Measurements from ENCODE around the gene OTUD7B. TPM values are rescaled to one million over a fixed set of nuclear protein-coding genes. Genes with fewer than 3 reads are reported as not detected.

The OTUD7B gene
- total RNA-seq, 1 experiment from 2014 or later, result 14.2 TPM

DNA sequence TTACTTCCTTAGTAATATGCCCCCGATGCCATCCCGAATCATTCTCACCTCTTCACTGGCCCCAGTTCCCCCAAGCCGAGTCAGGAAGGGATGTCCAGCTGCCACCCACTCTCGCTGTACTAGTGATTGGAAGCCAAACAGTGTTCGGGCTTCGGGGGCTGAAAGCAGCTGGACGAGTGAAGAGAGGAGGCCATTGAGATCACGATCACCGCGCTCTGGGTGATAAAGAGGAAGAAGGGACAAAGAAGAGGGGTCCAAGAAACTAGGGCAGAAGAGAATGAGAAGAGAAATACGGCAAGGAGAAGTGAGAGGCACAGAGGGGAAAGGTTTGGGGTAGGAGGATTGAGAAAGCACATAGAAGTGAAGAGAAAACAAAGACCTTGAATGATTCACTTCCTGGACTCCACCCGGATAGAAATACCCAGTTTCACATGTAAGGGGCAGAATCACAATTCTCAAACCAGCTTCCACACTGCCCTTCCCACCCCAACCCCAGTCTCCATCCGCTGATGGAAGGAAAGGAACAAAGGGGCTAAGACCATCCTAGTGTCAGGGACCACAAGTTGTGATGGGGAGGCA, 79.2 kb downstream of the OTUD7B start:
- H3K27me3 ChIP-seq (replicated peaks), result no peaks in the 10 kb centered on the region
- peaks cover 37% of the 10 kb centered on the region for H3K36me3 ChIP-seq
- H3K27ac ChIP-seq, result peak overlapping the region; percentile 29; the same call in 1 of the 2 replicates
- no peak for DNase-seq (ENCODE audit: low read depth in 1 of 2, low spot score in 2 of 2)
- no peaks in the 10 kb centered on the region for H3K9me3 ChIP-seq (replicated peaks)
- no peak overlapping the region for H3K4me3 ChIP-seq
- peaks cover 28% of the 10 kb centered on the region for H3K4me1 ChIP-seq (replicated peaks)

DNA sequence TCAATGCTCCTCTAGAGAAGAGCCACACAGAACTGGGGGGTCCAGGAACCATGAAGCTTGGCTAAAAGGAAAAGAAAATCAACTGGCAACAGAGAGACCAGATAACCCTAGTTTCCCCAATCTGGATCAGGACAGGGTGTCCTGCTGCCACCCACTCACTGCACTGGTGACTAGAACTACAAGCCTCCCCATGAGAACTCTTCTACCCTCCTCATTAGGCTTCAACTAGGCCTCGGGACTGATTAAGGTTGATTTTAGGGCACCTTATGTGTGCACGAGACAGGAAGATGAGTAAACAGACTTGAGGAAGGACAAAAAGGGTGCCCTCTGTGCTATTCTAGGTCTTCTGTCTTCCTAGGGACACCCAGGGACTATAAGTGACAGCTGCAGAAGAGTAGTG, 80.7 kb downstream of the OTUD7B start:
- Histone ChIP-seq H3K27ac (no peak overlapping the region), H3K27me3 (replicated peaks) (no peaks in the 10 kb centered on the region), H3K4me3 (no peak overlapping the region), H3K36me3 (peaks cover 52% of the 10 kb centered on the region), H3K4me1 (replicated peaks) (peaks cover 27% of the 10 kb centered on the region), H3K9me3 (replicated peaks) (no peaks in the 10 kb centered on the region)
- no peak for DNase-seq (ENCODE audit: low read depth in 1 of 2, low spot score in 2 of 2)

DNA sequence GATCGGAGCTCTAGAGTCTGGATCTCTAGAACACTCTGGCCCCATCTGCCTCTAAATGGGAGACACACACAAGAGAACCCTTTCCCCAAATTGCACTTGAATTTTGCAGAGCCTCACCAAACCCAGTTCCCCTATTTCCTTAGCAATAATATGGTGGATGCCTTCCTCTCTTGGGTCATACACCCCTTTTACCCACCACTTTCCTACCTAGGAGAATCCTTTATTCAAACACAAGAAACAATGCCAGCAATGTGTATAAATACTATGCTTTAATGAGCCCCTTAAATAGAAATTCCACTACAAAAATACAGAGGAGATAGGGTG, 82.2 kb downstream of the OTUD7B start:
- Histone ChIP-seq H3K36me3 (peaks cover 62% of the 10 kb centered on the region), H3K9me3 (replicated peaks) (no peaks in the 10 kb centered on the region)
- DNase-seq (ENCODE audit: low read depth in 1 of 2, low spot score in 2 of 2), result no peak

DNA sequence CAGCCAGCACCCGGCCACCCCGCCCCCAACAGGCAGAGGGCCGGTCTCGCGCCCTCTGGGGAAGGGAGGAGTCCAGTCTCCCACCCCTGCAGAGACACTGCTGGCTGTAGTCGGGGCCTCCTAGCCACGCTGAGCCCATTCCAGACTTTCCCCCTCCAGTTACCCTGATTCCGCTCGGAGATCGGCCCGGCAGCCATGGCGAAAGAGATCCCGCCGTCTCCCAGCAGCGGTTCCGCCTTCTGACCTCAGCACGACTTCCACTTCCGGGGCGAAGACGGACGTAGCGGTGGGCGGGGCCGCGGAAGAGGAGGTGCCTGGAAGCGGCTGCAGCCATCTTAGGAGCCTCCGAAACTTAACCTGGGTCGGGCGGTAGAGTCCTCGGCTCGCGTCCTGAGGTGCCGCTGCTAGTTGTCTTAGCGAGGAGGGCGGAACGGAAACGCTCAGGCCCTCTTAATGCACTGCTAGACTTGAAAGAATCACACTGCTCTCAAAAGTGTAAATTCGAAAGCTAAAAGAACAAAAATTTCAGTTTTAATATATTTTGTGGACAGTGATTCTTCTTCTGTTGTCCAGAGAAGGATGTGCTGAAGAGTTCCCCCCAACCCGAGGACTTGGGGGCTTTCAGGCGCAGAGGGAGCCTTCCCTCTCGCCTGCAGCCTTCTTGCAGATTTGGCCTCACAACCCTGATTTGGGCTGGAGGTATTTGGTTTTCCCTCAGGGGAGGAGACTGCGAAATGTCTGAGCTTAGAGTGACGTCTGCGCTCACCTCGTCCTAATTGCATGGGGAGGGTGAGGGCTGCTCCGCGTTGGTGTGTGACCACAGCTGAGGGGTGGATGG, 82.7 kb downstream of the OTUD7B start, which contains the start of gene SF3B4:
TSS of gene SF3B4 (minus strand) at position 241 of the 838 bp plus-strand sequence. CDS start at position 197, 44 bp downstream.
- Histone ChIP-seq H3K27me3 (replicated peaks) (no peaks in the 10 kb centered on the region), H3K4me3 (peak within 1 kb of the TSS; percentile 71), H3K36me3 (peaks cover 65% of the 10 kb centered on the region), H3K27ac (peak within 1 kb of the TSS; percentile 39), H3K9me3 (replicated peaks) (no peaks in the 10 kb centered on the region), H3K4me1 (replicated peaks) (peaks cover 27% of the 10 kb centered on the region)
- DNase-seq (ENCODE audit: low read depth in 1 of 2, low spot score in 2 of 2), result peak; percentile 90 to 95

More for the DNA sequence above, 82.2 kb downstream of the OTUD7B start:
- peak overlapping the region; percentile 71 for H3K4me3 ChIP-seq
- peak overlapping the region; percentile 39; the same call in 1 of the 2 replicates for H3K27ac ChIP-seq
- H3K4me1 ChIP-seq (replicated peaks), result peaks cover 27% of the 10 kb centered on the region
- H3K27me3 ChIP-seq (replicated peaks), result no peaks in the 10 kb centered on the region

DNA sequence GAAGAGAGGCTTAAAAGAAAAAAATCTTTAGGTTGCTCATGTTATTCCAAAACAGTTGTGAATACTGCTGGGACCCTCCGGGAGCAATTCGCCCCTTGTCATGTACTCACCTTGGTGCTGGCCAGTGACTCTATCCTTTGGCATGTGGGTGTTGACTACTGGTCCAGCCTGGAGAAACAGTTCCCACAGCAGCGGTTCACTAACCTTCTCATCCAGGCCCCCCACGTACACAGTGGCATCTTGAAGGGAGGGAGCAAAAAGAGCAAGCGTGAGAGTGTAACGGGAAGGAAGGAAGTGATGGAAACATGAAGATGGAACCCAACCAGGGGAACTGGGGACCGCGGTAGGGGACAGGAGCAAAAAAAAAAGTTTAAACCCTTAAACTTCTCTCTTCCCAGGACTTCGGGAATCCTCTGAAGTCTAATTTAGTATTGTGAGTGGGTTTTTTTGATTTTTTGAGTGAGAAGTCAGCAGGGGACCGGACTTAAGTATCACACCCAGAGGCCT, 83.4 kb downstream of the OTUD7B start:
- no peaks in the 10 kb centered on the region for H3K27me3 ChIP-seq (replicated peaks)
- H3K36me3 ChIP-seq, result peaks cover 65% of the 10 kb centered on the region
- H3K4me1 ChIP-seq (replicated peaks), result peaks cover 27% of the 10 kb centered on the region
- peak overlapping the region; percentile 71 for H3K4me3 ChIP-seq
- no peaks in the 10 kb centered on the region for H3K9me3 ChIP-seq (replicated peaks)
- H3K27ac ChIP-seq, result peak overlapping the region; percentile 39
- no peak for DNase-seq (ENCODE audit: low read depth in 1 of 2, low spot score in 2 of 2)

DNA sequence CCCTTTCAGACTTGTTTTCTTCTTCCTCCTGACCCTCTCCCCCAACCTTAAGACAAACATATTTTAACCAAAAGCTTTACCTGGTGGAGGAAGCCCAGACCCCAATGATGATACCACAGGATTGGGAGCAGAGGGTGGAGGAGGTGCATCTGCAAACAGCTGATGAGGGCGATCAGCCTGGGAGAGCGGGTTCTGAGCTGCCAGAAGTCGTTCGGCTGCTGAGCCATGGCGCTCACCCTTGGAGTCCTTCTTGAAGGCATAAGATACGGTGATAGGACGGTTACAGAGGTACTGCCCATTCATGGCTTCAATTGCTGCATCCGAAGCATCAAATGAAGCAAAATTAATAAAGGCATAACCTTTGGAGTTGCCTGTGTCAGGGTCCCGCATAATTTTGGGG, 84.2 kb downstream of the OTUD7B start:
- Histone ChIP-seq H3K4me1 (replicated peaks) (peaks cover 22% of the 10 kb centered on the region), H3K27ac (no peak overlapping the region), H3K4me3 (no peak overlapping the region), H3K36me3 (peaks cover 67% of the 10 kb centered on the region), H3K9me3 (replicated peaks) (no peaks in the 10 kb centered on the region), H3K27me3 (replicated peaks) (no peaks in the 10 kb centered on the region)
- no peak for DNase-seq (ENCODE audit: low read depth in 1 of 2, low spot score in 2 of 2)

DNA sequence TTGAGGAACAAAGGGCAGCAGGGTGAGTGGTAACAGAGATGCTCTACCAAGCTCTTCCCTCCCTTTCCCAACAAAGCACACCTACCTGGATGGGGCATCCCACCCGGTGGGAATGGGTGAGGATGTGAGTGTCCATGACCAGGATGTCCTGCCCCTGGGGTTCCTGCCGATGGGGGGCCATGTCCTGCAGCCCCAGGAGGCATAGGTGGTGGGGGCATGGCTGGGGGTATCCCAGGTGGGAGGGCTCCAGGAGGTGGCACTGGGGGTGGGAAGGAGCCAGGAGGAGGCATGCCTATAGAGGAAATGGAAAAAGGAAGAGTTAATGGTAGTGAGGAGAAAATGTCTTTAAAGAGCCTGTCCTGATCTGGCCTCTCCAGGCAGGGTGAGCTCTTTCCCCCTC, 84.8 kb downstream of the OTUD7B start:
- Histone ChIP-seq H3K4me3 (no peak overlapping the region), H3K27me3 (replicated peaks) (no peaks in the 10 kb centered on the region)

DNA sequence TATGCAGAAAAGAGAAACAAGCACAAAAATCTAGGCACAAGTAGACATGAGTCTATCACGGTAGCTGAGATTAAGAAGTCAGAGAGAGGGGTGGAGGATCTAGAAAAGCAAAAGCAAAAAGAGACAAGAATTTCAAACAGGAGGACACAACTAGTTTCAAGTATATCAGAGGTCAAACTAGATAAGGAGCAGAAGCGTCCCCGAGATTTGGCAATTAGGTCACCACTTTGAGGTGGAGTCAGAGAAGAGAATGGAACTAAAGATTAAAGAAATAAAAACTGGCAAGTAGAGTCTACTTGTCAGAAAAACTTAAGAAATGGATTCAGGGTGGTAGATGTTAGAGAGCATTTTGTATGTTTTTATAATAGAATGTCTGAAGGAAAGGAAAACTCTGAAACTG, 85.2 kb downstream of the OTUD7B start:
- DNase-seq (ENCODE audit: low read depth in 1 of 2, low spot score in 2 of 2), result no peak
- Histone ChIP-seq H3K4me3 (no peak overlapping the region), H3K4me1 (replicated peaks) (peaks cover 17% of the 10 kb centered on the region), H3K9me3 (replicated peaks) (no peaks in the 10 kb centered on the region), H3K27me3 (replicated peaks) (no peaks in the 10 kb centered on the region), H3K27ac (no peak overlapping the region), H3K36me3 (peaks cover 67% of the 10 kb centered on the region)

More for the DNA sequence above, 84.8 kb downstream of the OTUD7B start:
- DNase-seq (ENCODE audit: low read depth in 1 of 2, low spot score in 2 of 2), result no peak
- Histone ChIP-seq H3K9me3 (replicated peaks) (no peaks in the 10 kb centered on the region), H3K27ac (no peak overlapping the region), H3K36me3 (peaks cover 67% of the 10 kb centered on the region), H3K4me1 (replicated peaks) (peaks cover 17% of the 10 kb centered on the region)

DNA sequence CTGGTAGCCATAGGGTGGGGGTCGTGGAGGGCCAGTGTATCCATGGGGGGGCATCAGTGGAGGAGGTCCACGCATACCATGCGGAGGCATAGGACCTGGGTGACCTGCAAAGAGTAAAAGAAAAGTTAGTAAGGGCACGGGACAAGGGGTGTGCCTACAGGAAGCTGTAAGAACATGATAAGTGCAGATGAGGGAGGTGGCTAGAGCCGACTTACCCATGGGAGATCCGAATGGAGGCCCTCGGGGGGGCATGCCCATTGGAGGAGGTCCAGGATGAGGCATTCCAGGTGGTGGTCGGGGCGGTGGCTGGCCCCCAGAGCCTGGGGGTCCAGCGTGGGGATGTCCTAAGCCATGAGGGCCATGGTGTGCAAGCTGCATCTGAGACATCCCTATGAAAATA, 86.9 kb downstream of the OTUD7B start:
- H3K27ac ChIP-seq, result no peak overlapping the region
- H3K4me3 ChIP-seq, result no peak overlapping the region
- H3K36me3 ChIP-seq, result peaks cover 56% of the 10 kb centered on the region
- no peaks in the 10 kb centered on the region for H3K27me3 ChIP-seq (replicated peaks)
- H3K4me1 ChIP-seq (replicated peaks), result peaks cover 16% of the 10 kb centered on the region
- DNase-seq (ENCODE audit: low read depth in 1 of 2, low spot score in 2 of 2), result no peak
- H3K9me3 ChIP-seq (replicated peaks), result no peaks in the 10 kb centered on the region

DNA sequence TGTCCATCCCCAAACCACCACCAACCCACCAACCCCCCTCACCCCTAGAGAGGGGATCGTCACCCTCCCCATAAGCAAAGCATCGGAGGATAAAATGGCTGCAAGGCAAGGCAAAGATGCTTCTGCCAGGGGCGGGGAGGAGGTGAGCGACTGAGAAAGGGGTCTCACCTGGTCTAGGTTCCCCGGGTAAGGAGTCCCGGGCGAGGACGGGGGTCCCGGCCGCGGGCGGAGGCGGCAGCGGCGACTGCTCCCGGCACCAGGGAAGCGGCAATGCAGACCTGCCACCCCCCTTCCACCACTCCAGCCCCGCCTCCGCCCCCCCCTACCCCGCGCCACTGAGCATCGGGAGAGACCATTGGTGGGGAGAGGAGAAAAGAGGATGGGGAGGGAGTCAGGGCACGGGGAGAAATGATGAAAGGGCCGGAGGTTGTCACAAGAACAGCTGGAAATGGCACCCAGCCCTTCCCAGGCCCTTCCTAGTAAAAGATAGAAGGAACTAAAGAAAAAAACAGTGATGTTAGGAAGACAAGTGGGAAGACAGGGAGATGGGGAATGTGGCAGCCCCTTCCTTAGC, 92.9 kb downstream of the OTUD7B start, which contains the start of gene SV2A:
TSS of gene SV2A (minus strand) at position 274 of the 574 bp plus-strand sequence. CDS start 4,004 bp downstream, outside the sequence.
- H3K9me3 ChIP-seq (replicated peaks), result no peaks in the 10 kb centered on the region
- peaks cover 15% of the 10 kb centered on the region for H3K36me3 ChIP-seq
- H3K27ac ChIP-seq, result no peak within 1 kb of the TSS
- peak within 1 kb of the TSS; percentile 54 for H3K4me3 ChIP-seq
- peak in 1 of 2 experiments; percentile 35 for DNase-seq (ENCODE audit: low read depth in 1 of 2, low spot score in 2 of 2)
- peaks cover 8% of the 10 kb centered on the region for H3K4me1 ChIP-seq (replicated peaks)
- no peaks in the 10 kb centered on the region for H3K27me3 ChIP-seq (replicated peaks)

DNA sequence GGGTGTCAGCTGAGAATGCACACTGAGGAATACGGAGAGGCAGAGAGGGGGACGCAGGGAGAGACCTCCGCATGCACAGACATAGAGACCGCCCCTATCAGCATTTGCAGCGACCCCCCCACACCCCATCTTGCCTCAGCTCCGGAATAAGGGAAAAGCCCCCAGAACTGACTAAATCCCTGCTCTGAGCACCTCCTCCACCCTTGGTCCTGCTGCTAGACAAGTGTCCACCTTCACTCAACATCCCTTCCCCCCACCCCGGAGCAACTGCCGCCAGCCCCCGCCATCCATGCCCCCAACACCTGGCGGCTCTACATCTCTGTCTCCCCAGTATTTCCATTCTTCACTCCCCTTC, 93.7 kb downstream of the OTUD7B start:
- no peak overlapping the region for H3K27ac ChIP-seq
- DNase-seq (ENCODE audit: low read depth in 1 of 2, low spot score in 2 of 2), result no peak
- H3K4me1 ChIP-seq (replicated peaks), result peaks cover 8% of the 10 kb centered on the region
- H3K4me3 ChIP-seq, result peak overlapping the region; percentile 54; the same call in 1 of the 2 replicates
- H3K9me3 ChIP-seq (replicated peaks), result no peaks in the 10 kb centered on the region
- H3K36me3 ChIP-seq, result peaks cover 9% of the 10 kb centered on the region
- H3K27me3 ChIP-seq (replicated peaks), result no peaks in the 10 kb centered on the region

DNA sequence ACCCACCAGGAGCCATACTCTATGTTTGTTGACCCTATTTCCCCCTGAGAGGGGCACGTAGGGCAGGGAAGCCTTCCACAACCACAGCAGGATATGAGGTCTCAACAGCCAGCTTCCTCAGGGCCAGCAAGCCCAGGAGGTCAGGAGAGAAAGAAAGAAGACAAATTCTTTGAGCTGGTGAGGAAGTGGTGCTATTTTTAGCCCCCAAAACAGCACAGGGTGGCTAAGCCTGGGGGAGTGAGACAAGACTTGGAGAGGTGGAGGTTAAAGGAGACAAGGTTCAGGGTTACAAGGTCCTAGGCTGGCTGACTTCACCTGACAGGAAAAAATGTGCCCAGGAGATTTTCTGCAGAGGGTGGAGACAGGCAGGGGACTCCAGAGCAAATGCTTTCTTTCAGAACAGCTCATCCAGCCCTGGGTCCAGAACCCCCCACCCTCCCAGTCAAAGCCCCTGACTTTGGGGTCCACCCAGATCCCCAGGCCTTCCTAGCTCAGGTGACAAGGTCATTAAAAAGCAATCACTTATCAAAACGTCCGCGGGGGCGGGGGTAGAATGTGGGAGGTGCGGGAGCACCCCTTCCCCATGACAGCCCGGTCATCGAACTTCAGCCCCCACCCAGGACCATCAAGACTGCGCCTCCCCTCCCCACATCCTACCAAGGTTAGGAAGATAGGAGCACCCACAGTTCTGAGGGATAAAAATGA, 94.2 kb downstream of the OTUD7B start:
- no peak for DNase-seq (ENCODE audit: low read depth in 1 of 2, low spot score in 2 of 2)
- peaks cover 8% of the 10 kb centered on the region for H3K4me1 ChIP-seq (replicated peaks)
- H3K36me3 ChIP-seq, result peaks cover 3% of the 10 kb centered on the region
- no peaks in the 10 kb centered on the region for H3K27me3 ChIP-seq (replicated peaks)
- no peak overlapping the region for H3K27ac ChIP-seq
- H3K9me3 ChIP-seq (replicated peaks), result no peaks in the 10 kb centered on the region
- H3K4me3 ChIP-seq, result no peak overlapping the region

DNA sequence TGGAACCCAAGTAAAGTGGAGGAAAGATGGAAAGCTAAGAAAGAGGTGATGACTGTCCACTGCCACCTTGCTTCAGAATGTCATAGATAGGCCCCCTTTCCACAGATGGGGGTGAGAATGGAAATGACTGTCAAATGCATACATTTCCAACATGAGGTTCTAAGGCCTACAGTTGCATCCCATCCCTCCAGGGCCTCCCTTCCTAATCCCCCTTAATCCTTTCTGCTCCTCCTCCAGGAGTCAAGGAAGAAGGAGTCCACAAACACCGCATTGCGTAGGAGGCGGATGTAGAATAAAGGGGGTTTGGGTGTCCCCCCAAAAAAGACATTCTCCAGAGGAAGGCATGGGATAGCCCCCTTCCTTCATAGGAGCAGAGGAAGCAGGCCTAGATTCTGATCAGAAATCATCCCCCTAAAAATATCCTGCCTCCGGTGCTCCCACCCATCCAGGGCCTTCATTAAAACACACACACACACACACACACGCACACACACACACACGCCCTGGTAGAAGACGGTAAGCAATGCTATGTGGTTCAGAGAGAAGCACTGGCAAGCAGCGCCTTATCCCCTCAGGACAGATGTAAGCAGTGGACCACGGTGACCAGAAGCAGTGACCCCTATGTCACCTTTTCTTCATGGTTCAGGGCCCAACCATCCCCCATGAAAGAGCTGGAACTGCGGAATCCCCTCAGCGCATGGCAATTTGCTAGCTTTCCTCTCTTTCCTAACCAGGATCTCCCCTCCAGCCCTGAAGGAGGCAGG, 94.9 kb downstream of the OTUD7B start:
- no peaks in the 10 kb centered on the region for H3K9me3 ChIP-seq (replicated peaks)
- DNase-seq (ENCODE audit: low read depth in 1 of 2, low spot score in 2 of 2), result no peak
- H3K27me3 ChIP-seq (replicated peaks), result no peaks in the 10 kb centered on the region
- no peak overlapping the region for H3K4me3 ChIP-seq
- H3K27ac ChIP-seq, result no peak overlapping the region
- peaks cover 3% of the 10 kb centered on the region; the same call in 1 of the 2 replicates for H3K36me3 ChIP-seq
- H3K4me1 ChIP-seq (replicated peaks), result peaks cover 8% of the 10 kb centered on the region
